Measurements from ENCODE around the gene ILK.

- no peak for TF ChIP-seq POLR2A (IDR thresholded peaks at IDR 0.05)
- TF ChIP-seq, protein P1, sequence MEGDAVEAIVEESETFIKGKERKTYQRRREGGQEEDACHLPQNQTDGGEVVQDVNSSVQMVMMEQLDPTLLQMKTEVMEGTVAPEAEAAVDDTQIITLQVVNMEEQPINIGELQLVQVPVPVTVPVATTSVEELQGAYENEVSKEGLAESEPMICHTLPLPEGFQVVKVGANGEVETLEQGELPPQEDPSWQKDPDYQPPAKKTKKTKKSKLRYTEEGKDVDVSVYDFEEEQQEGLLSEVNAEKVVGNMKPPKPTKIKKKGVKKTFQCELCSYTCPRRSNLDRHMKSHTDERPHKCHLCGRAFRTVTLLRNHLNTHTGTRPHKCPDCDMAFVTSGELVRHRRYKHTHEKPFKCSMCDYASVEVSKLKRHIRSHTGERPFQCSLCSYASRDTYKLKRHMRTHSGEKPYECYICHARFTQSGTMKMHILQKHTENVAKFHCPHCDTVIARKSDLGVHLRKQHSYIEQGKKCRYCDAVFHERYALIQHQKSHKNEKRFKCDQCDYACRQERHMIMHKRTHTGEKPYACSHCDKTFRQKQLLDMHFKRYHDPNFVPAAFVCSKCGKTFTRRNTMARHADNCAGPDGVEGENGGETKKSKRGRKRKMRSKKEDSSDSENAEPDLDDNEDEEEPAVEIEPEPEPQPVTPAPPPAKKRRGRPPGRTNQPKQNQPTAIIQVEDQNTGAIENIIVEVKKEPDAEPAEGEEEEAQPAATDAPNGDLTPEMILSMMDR (IDR thresholded peaks at IDR 0.05): no peak
- TF ChIP-seq EP300 (IDR thresholded peaks at IDR 0.05): no peak
These were observed 23.9 kb upstream of the ILK start for GRCh38 chr11:6579681-6580080.

Measured in tibial nerve (tissue), 4 donors.